HL-60 (cell line): ENCODE results near the gene LARP1B.
"Not testable (repeated sequence)": the region's sequence is repeated elsewhere in the genome, so short reads cannot be mapped to it uniquely, and the experiment has no call there.

Experiments
- CTCF ChIP-seq: IDR thresholded peaks from one replicate; pipeline ENCODE4 v1.5.1; 2011; ENCODE audit warnings: low read length, control low read depth, inconsistent platforms; ENCODE audit not compliant: insufficient read depth
- GABPA ChIP-seq: IDR thresholded peaks from 2 replicates; pipeline ENCODE4 v1.6.1; 2012; ENCODE audit warnings: low read depth
- POLR2AphosphoS5 ChIP-seq: IDR thresholded peaks from 2 replicates; pipeline ENCODE4 v1.6.1; 2012; ENCODE audit warnings: low read depth
- REST ChIP-seq: IDR thresholded peaks from 2 replicates; pipeline ENCODE4 v1.6.1; 2012; ENCODE audit warnings: low read depth; ENCODE audit not compliant: insufficient replicate concordance

GRCh38 chr4:128156472-128156871 is 95.4 kb downstream of the LARP1B start:
- not testable (repeated sequence) for TF ChIP-seq POLR2AphosphoS5, CTCF, REST, GABPA
